Stimulated activated CD8-positive, alpha-beta memory T cell treated with anti-CD3 and anti-CD28 coated beads, Interleukin-2, amount 100 ng/mL, for 1 hour (primary cell): ENCODE results near the gene CCDC188.

Source experiments
- DNase-seq, 2 donors: peaks; one replicate each; pipeline ENCODE4 v3.0.0-alpha.2; 2020; ENCODE audit warnings: low read depth in 2 of 2

CCDC188 gene

GRCh38 chr22:20149257-20150250 is 1.3 kb downstream of the CCDC188 start:
- DNase-seq: no peak

- DNase-seq: no peak
Observed at GRCh38 chr22:20148414-20148813, 2.4 kb downstream of the CCDC188 start.

- no peak for DNase-seq
Observed at GRCh38 chr22:20147237-20147988, 3.4 kb downstream of the CCDC188 start.

- DNase-seq: no peak
Observed at GRCh38 chr22:20146777-20147176, 4.1 kb downstream of the CCDC188 start.

GRCh38 chr22:20145832-20146223 is 5.0 kb downstream of the CCDC188 start:
- DNase-seq: no peak

- no peak for DNase-seq
Observed at GRCh38 chr22:20145206-20145831, 5.5 kb downstream of the CCDC188 start.

DNA sequence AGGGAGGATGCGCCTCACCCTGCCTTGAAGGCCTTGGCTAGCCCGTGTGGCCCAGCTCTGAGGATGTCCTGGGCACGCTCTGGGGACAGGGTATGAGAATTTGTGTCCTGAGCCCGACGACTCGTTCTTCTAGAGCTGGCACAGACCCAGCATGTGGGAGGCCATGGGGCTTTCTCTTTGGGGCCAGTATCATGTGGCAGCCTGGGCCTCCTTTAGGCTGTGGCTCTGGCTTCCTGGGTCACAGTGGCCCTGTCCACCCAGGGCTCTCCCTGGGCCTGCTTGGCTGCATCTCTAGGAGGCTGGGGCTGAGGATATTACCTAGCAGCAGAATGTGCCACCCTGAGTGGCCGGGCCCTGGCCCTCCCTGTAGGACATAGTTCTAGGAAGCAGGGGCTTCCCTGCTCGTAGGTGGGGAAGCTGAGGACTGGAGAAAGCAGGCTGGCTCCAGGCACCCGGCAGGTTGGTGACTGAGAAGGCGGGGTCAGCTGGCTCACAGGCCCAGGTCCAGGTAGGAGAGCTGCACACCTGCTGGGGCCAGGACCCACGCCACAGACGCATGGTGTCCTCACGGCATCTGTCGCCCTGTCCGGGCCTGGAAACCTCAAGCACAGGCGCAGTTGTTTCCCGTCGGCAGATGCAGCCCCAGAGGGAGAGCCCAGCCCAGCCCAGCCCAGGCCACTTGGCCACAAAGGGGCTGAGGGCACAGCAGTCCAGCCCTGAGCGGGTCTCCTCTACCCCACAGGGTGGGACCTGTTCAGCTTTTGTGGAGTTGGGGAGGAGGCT is 6.8 kb downstream of the CCDC188 start:
- no peak for DNase-seq

DNA sequence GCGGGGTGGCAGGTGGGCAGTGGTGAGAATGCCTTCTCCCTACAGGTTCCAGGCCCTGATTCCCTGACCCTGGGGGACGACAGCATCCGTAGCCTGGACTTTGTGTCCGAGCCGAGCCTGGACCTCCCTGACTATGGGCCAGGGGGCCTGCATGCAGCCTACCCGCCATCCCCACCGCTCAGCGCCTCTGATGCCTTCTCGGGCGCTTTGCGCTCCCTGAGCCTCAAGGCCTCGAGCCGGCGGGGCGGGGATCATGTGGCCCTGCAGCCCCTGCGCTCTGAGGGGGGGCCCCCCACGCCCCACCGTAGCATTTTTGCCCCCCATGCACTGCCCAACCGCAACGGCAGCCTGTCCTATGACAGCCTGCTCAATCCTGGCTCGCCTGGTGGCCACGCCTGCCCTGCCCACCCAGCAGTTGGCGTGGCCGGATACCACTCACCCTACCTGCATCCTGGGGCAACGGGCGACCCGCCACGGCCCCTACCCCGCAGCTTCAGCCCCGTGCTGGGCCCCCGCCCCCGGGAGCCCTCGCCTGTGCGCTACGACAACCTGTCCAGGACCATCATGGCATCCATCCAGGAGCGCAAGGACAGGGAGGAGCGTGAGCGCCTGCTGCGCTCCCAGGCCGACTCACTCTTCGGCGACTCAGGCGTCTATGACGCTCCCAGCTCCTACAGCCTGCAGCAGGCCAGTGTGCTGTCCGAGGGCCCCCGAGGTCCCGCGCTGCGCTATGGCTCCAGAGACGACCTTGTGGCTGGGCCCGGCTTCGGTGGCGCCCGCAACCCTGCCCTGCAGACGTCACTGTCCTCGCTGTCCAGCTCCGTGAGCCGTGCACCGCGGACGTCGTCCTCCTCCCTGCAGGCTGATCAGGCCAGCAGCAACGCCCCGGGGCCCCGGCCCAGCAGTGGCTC is 7.9 kb downstream of the CCDC188 start:
- no peak for DNase-seq

GRCh38 chr22:20141186-20142077 is 9.4 kb downstream of the CCDC188 start:
- DNase-seq: no peak

DNA sequence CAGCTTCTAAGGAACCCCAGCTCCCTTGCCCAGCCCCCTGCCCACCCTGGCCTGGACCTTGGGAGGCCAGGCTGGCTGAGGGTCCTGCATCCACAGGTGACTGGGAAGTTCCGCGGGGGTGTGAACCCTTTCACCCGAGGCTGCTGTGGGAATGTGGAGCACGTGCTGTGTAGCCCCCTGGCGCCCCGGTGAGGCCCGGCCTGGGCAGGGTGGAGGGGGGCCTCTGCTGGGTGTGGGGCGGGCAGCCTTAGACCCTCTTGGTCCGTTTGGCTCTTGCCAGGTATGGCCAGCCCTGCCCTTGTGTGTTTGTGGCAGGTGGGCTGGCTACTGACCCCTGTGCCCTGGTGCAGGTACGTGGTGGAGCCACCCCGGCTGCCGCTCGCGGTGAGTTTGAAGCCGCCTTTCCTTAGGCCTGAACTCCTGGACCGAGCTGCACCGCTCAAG is 10.3 kb downstream of the CCDC188 start:
- DNase-seq: no peak

DNA sequence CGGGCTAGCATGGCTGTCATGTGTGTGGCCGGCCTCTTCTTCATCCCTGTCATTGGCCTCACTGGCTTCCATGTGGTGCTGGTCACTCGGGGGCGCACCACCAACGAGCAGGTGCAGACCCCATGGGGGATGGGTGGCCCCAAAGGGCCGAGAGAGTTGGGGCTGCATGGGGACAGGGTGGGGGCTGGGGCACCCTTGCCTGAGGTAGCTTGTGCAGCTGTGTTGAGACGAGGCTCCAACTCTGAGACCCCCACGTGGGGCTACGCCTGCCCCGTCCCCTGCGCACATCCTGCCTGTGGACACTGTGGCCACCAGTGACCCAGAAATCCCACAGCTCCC is 10.8 kb downstream of the CCDC188 start:
- DNase-seq: no peak

DNA sequence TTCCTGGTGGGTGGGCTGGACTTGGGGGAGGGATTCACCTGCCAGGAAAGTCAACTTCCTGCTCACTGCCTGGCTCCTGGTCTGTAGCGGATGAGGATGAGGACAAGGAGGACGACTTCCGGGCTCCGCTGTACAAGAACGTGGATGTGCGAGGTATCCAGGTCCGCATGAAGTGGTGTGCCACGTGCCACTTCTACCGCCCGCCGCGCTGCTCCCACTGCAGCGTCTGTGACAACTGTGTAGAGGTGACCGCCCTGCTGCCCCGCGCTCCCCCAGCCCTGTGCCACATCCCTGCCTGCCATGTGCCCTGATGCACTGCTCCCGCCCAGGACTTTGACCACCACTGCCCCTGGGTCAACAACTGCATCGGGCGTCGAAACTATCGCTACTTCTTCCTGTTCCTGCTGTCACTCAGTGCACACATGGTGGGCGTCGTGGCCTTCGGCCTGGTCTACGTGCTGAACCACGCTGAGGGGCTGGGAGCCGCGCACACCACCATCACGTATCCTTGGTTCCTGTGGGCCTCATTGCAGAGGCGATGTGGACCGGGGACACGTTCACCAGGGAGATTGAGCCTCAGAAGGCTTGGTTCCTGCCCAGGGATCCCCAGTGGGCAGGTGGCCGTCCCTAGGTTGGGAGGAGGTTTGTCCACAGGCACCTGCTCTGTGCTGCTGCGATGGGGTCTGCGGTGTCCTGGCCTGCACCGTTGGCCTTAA is 11.3 kb downstream of the CCDC188 start:
- no peak for DNase-seq

GRCh38 chr22:20138868-20139267 is 12.0 kb downstream of the CCDC188 start:
- no peak for DNase-seq

DNA sequence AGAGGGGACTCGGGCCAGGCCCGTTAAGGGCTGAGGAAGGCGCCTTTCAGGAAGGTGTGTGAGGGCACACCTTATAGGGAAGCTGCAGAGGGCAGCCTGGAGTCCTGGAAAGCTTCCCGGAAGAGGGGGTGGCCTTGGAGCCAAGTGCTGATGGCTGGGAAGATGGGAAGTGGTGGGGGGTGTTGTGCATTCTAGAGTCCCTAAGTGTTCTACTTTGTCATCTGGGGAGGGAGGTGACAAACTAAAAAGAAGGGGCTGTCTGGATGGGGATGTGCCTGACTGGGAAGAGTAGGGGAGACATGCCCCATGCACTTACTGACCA is 12.5 kb downstream of the CCDC188 start:
- DNase-seq: no peak

- DNase-seq: no peak
Observed at GRCh38 chr22:20137671-20138416, 13.0 kb downstream of the CCDC188 start.

DNA sequence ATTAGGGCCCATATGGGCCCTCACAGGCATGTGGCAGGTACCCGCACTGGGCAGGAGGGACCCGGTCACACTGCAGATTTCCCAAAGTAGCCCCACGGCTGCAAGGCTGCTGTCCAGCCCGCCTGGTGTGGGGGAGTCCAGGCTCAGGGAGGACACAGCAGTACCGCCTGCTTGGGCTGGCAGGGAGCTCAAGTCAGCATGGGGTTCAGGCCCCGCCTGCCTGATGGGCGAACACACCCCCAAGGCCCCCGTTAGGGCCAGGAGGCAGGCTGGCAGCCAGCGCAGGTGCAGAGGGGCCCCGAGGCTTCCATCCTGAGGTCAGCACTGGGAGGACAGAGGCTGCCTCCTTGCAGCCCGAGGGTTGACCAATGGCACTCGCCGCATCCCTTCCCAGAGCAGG is 13.7 kb downstream of the CCDC188 start:
- no peak for DNase-seq

DNA sequence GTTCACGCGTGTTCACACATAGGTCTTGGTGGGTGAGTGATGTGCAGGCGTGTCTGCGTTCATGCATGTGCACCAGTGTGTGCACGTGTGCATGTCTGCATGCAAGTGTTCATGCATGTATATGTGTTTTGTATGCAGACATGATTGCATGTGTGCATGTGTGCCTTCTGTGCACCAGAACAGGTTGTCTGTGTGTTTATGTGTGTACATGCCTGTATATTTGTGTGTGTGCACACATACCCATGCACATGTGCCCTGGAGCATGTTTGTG is 14.3 kb downstream of the CCDC188 start:
- no peak for DNase-seq

DNA sequence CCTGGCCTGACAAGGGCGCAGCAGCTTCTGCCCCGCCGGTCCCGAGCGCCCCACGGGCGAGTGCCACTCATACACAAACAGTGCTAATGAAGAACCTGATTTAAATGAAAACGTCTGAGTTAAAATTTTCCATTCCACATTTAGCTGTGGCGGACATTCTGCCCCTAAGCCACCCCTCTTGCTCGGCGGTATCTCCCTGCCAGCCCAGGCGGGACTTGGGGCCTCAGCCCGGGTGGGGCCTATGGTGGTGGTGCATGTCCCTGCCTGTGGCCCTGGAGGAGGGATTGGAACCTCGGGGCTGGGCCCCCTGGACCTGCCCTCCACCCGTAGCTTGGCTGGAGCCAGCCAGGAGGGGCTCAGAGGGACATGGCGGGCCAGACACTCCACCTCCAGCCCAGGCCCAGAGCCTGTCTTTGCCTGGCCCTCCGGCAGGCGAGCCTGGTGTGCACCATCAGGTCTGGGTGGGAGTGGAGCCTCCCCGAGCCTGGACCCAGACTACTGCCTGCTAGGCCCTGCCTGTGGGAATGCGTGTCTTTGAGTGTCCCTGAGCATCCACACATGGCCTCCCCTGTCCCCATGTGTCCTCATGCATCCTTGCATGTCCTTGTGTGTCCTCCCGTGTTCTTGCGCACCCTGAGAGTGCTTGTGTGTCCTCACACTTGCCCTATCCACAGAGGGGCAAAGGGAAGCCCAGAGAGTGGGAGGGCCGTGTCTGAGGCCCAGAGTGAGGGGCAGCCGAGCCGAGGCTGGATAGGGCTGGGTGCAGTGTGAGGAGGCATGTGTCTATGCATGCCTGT is 14.9 kb downstream of the CCDC188 start:
- DNase-seq: no peak
